ENCODE data around the gene PRSS8. TPM values are rescaled to one million over a fixed set of nuclear protein-coding genes. Genes with fewer than 3 reads are reported as not detected.
A peak's percentile ranks its signal among the peaks of the same experiment; 100 is the strongest.

The PRSS8 gene
- total RNA-seq, 2 experiments from 2014 or later: 0.17 TPM; not detected in 1

DNA sequence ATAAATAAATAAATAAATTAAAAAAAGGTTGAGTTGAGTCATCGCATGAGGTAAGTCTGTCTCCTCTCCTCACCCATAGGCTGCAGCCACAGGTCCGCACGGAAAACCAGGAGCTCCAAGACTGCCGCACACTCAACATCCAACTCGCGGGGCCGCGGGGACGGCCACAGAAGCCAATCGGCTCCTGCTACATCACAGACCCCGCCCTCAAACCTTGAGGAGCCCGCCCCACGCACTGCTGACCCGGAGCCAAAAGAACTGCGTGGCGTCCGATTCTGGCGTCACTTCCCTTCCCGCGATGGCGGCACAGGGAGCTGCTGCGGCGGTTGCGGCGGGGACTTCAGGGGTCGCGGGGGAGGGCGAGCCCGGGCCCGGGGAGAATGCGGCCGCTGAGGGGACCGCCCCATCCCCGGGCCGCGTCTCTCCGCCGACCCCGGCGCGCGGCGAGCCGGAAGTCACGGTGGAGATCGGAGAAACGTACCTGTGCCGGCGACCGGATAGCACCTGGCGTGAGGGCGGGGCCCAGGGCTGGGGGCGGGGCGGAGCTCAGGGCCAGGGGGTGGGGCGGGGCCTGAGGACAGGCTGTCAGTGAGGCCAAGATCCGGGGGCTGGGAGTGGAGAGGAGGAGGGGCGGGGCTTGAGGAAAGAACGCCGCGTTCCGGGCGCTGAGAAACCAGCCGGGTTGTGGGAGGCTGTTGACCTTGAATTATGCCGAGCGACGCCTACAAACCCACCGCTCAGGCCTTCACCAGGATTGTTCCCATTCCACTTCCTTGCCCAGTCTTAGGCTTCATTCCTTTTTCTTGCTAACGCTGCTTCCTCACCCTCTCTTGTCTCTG is 17.9 kb downstream of the PRSS8 start, which contains the start of gene KAT8:
TSS of gene KAT8 (plus strand) at position 281 of the 839 bp plus-strand sequence. CDS start at position 299, 18 bp downstream.
- H3K27me3 Mint-ChIP-seq: no peaks in the 10 kb centered on the region
- CTCF ChIA-PET: interaction anchor here (0.5 to 3.1 kb wide), 16 partner anchors 10 to 325 kb away, joined by 3 to 33 read pairs (median 3); partner anchors contain the start of gene ZNF843
- DNase-seq: peak; percentile 99
- POLR2A ChIA-PET: interaction anchor here (0.6 to 1.4 kb wide), 7 partner anchors 10 to 315 kb away, joined by 3 to 5 read pairs (median 3); partner anchors contain the start of genes BCKDK, FUS, ZNF646 and ZNF668
- peaks cover 22% of the 10 kb centered on the region for H3K36me3 Mint-ChIP-seq (ENCODE audit: low read depth)
- H3K9me3 Mint-ChIP-seq: no peaks in the 10 kb centered on the region
- peak within 1 kb of the TSS; percentile 93 for H3K27ac Mint-ChIP-seq
- peaks cover 34% of the 10 kb centered on the region for H3K4me1 Mint-ChIP-seq
- peak within 1 kb of the TSS; percentile 80 for H3K4me3 Mint-ChIP-seq

DNA sequence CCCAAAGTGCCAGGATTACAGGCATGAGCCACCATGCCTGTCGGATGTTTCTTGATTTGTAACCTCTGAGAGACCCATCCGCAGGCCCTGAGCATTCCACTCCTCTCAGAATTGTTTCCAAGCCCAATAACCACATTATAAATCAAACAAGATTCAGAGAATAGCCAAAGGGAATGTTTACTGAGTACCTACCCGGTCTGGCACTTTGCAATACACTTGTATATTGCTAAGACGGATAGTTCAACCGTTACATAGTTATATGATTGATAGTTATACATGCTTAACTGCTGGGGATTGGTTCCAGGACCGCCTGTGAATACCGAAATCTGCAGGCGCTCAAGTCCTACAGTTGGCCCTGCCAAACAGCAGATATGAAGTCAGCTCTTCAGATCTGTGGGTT is 21.1 kb downstream of the PRSS8 start:
- no peaks in the 10 kb centered on the region for H3K9me3 Mint-ChIP-seq
- POLR2A ChIA-PET: no interaction called here
- H3K36me3 Mint-ChIP-seq (ENCODE audit: low read depth): peaks cover 21% of the 10 kb centered on the region
- H3K27me3 Mint-ChIP-seq: no peaks in the 10 kb centered on the region
- no peak for DNase-seq
- CTCF ChIA-PET: interaction anchor here (0.6 to 1.9 kb wide), 5 partner anchors 19 to 213 kb away, joined by 3 to 12 read pairs (median 3); partner anchors contain the start of genes ZNF646 and ZNF668
- H3K27ac Mint-ChIP-seq: no peak overlapping the region
- no peak overlapping the region for H3K4me3 Mint-ChIP-seq
- H3K4me1 Mint-ChIP-seq: peaks cover 46% of the 10 kb centered on the region

DNA sequence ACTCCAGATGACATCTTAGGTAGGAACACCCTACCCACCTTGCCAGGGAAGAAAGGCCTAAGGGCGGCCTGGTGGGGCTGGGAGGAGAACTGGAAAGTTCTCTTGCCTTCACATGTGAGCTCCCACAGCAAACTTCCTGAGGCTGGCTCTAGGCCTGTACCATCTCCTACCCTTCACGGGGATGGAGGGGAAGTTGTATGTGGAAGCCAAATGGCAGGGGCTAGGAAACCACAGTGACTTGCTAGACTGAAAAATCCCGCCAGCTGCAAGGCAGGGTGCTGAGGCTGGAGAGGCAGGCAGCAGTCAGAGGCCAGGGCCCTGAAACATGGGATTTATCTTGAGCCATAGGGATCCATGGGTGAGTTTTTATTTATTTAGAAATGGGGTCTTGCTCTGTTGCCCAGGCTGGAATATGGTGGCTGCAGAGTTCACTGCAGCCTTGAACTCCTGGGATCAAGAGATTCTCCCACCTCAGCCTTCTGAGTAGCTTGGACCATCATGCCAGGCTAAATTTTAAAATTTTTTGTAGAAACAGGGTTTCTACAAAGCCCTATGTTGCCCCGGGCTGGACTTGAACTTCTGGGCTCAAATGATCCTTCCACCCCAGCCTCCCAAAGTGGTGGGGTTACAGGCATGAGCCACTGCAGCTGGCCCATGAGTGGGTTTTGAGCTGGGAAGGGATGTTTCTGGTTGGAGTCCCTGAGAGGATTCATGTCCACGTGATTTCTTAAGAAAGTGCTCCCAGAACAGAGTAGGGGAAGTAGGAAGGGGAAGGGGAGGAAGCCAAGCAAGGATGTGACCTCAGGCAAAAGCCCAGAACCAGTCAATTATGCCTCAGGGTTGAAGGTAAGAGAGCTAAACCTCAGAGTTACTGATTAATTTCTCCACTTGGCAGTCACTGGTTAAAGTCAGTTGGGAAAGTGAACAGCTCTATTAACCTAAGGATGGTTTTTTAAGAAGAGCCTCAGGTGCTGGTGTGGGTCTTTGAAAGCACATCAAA is 22.1 kb downstream of the PRSS8 start:
- ChIA-PET CTCF (interaction anchor here (0.6 to 2.4 kb wide), 7 partner anchors 12 to 210 kb away, joined by 3 to 12 read pairs (median 3); partner anchors contain the start of genes ZNF646 and ZNF668), POLR2A (no interaction called here)
- DNase-seq: no peak
- H3K27ac Mint-ChIP-seq: peak overlapping the region; percentile 25
- peaks cover 42% of the 10 kb centered on the region for H3K4me1 Mint-ChIP-seq
- no peaks in the 10 kb centered on the region for H3K9me3 Mint-ChIP-seq
- no peak overlapping the region for H3K4me3 Mint-ChIP-seq
- H3K27me3 Mint-ChIP-seq: no peaks in the 10 kb centered on the region
- peaks cover 19% of the 10 kb centered on the region for H3K36me3 Mint-ChIP-seq (ENCODE audit: low read depth)

DNA sequence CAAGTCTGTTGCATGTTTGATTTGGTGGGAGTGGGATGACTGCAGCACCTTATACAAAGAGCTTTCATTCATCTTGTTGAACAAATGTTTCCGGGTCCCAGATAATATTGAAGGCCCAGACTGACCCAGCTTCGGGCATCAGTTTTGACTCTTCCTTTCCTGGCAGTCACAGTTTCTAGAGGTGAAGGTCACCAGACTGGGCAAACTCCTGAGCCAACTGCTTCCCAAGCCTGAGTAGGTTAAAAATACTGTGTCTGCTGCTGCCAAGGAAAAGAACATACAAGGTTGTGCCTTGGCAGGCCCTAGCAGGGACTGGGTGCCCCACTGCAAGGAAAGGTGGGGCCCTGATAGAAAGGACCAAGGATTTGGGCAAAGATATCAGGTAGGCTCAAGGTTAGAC is 22.8 kb downstream of the PRSS8 start:
- Mint-ChIP-seq H3K4me1 (peaks cover 41% of the 10 kb centered on the region), H3K27me3 (no peaks in the 10 kb centered on the region), H3K9me3 (no peaks in the 10 kb centered on the region), H3K4me3 (no peak overlapping the region), H3K36me3 (ENCODE audit: low read depth) (peaks cover 19% of the 10 kb centered on the region), H3K27ac (no peak overlapping the region)
- no peak for DNase-seq
- POLR2A ChIA-PET: no interaction called here
- CTCF ChIA-PET: interaction anchor here (0.6 to 2.4 kb wide), 7 partner anchors 9 to 211 kb away, joined by 3 to 10 read pairs (median 4); partner anchors contain the start of genes ZNF646 and ZNF668

DNA sequence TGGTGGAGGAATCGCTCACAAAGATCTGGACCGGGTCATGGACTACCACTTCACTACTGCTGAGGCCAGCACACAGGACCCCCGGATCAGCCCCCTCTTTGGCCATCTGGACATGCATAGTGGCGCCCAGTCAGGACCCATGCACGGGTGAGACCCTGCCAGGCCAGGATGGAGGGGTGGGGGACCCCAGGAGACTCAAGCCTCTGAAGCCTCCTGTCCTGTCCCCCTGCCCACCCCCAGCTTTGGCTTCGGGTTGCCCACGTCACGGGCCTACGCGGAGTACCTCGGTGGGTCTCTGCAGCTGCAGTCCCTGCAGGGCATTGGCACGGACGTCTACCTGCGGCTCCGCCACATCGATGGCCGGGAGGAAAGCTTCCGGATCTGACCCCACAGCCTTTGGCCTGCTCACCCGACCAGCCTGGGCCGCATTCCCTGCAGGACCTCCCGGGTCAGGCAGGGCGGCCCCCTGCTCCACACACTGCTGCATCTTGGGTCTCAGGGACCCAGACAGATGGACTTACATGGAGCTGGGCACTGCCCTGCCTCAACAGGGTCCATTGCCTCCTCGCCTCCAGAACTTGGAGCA is 23.6 kb downstream of the PRSS8 start:
- CTCF ChIA-PET: interaction anchor here (0.7 to 2.4 kb wide), 6 partner anchors 10 to 43 kb away, joined by 3 to 10 read pairs (median 4); no protein-coding TSS in a partner anchor
- no peaks in the 10 kb centered on the region for H3K9me3 Mint-ChIP-seq
- no peak for DNase-seq
- no peaks in the 10 kb centered on the region for H3K27me3 Mint-ChIP-seq
- no peak overlapping the region for H3K4me3 Mint-ChIP-seq
- H3K36me3 Mint-ChIP-seq (ENCODE audit: low read depth): peaks cover 19% of the 10 kb centered on the region
- H3K4me1 Mint-ChIP-seq: peaks cover 44% of the 10 kb centered on the region
- POLR2A ChIA-PET: no interaction called here
- H3K27ac Mint-ChIP-seq: no peak overlapping the region

DNA sequence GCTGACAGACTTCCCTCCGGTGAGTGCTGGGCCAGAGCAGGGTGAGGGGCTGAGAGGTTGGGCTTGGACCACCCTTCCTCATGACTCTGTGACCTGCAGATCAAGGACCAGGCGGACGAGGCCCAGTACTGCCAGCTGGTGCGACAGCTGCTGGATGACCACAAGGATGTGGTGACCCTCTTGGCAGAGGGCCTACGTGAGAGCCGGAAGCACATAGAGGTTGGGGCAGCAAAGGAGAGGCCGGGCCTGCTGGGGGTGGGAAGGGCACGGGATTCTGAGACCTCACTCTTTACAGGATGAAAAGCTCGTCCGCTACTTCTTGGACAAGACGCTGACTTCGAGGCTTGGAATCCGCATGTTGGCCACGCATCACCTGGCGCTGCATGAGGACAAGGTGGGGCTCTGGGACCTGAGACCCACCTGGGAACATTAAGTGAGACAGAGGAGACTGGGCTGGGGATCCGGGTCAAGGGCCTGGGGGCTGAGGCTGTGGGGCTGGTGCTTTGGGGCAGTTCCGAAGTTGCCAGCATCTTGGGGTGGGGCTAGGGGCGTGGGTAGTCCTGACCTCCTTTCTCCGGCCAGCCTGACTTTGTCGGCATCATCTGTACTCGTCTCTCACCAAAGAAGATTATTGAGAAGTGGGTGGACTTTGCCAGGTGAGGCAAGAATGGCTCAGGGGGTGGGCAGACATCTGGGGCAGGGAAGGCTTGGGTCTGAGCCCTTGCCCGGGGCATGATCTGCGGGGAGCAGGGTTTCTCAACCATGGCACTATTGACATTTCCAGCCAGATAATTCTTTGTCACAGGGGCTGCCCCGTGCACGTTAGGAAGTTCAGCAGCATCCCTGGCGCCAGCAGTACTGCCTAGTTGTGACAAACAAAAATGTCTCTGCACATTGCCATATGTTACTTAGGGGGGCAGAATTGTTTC is 25.2 kb downstream of the PRSS8 start:
- no peak overlapping the region for H3K27ac Mint-ChIP-seq
- H3K4me3 Mint-ChIP-seq: peak overlapping the region; percentile 75

DNA sequence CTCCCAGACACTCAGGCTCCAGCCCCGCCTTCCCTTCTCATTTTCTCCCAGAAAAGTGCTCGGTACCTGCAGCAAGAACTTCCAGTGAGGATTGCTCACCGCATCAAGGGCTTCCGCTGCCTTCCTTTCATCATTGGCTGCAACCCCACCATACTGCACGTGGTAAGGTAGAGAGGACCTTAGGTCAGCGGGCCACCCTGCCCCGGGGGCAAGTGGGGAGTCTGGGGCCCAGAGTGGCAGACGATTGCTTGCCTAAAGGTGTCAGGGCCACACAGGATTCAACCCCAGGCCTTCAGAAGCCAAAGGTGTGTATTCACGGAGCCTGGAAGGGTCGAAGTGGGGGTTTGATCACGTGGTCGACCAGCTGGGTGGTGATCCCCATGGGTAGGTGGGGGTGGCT is 25.9 kb downstream of the PRSS8 start:
- no peak for DNase-seq
- H3K27ac Mint-ChIP-seq: peak overlapping the region; percentile 78
- H3K9me3 Mint-ChIP-seq: no peaks in the 10 kb centered on the region
- POLR2A ChIA-PET: no interaction called here
- H3K4me3 Mint-ChIP-seq: peak overlapping the region; percentile 75
- CTCF ChIA-PET: interaction anchor here (1.3 to 2.4 kb wide), 2 partner anchors 17 to 33 kb away, joined by 4 to 7 read pairs; no protein-coding TSS in a partner anchor
- H3K36me3 Mint-ChIP-seq (ENCODE audit: low read depth): peaks cover 19% of the 10 kb centered on the region
- H3K27me3 Mint-ChIP-seq: no peaks in the 10 kb centered on the region
- H3K4me1 Mint-ChIP-seq: peaks cover 39% of the 10 kb centered on the region

More for the DNA sequence above, 25.2 kb downstream of the PRSS8 start:
- ChIA-PET CTCF (interaction anchor here (1.3 to 2.4 kb wide), 3 partner anchors 18 to 32 kb away, joined by 4 to 10 read pairs (median 7); no protein-coding TSS in a partner anchor), POLR2A (no interaction called here)
- Mint-ChIP-seq H3K36me3 (ENCODE audit: low read depth) (peaks cover 19% of the 10 kb centered on the region), H3K9me3 (no peaks in the 10 kb centered on the region), H3K27me3 (no peaks in the 10 kb centered on the region), H3K4me1 (peaks cover 41% of the 10 kb centered on the region)
- no peak for DNase-seq

DNA sequence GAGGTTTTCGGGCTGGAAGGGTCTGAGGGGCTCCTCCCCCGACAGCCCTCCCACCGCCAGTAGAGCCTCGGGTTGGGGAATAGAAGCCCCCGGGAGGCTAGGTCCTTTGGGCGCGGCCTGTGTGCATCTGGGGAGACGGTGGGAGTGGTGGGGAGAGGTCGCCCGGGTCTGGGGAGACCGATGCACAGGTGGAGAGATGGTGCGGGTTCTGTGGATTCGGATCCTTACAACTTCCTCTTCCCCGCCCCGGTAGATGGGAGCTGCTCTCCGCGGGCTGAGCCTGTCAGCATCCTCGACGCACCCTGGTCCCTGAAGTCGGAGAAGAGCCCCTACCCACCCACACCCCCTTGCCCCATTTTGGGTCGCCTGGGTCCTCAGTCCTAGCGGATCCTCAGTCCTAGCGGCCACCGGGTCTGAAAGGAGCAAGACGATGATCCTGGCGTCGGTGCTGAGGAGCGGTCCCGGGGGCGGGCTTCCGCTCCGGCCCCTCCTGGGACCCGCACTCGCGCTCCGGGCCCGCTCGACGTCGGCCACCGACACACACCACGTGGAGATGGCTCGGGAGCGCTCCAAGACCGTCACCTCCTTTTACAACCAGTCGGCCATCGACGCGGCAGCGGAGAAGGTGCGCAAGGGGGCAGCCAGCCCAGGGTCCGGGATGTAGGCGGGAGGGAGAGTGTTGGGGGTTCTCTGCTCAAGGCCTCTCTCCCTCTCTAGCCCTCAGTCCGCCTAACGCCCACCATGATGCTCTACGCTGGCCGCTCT is 26.6 kb downstream of the PRSS8 start:
- CTCF ChIA-PET: no interaction called here
- Mint-ChIP-seq H3K27me3 (no peaks in the 10 kb centered on the region), H3K4me1 (peaks cover 33% of the 10 kb centered on the region), H3K9me3 (no peaks in the 10 kb centered on the region), H3K4me3 (peak overlapping the region; percentile 75), H3K27ac (peak overlapping the region; percentile 78), H3K36me3 (ENCODE audit: low read depth) (peaks cover 19% of the 10 kb centered on the region)
- POLR2A ChIA-PET: no interaction called here
- DNase-seq: no peak

DNA sequence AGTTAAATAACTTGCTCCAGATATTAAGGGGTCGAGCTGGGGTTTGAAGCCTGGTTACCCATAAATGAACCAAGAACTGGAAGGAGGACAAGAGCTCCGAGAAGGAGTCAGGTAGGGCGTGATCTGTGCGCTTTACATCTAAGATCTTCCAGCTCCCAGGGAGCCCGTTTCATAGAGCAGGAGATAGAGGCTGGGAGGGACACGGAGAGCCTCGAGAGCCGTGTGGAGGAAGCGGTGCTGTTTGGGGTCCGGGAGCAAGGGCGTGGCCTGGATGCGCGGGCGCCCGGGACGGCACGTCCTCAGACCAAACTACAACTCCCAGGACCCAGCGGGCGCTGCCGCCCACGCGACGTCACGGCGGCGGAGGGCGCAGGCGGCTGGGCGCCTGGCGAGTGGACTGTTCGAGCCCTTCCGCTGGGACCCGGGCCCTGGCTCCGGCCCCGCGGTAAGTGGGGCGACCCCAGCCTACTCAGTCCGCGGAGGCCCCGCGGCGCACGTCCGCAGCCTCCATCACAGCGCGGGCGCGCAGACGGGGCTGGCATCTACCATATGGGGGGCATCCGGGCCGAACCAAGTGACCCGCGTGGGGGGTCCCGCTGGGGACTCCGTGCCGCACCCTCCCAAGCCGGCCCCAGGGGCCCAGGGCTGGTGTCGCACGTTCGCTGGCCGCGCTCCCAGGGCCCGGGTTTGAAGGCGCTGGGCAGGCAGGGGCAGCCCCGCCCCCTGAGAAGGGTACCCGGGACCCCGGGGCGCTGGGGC is 27.3 kb downstream of the PRSS8 start, which contains the start of gene BCKDK:
TSS of gene BCKDK (plus strand) at position 352 of the 759 bp plus-strand sequence. CDS start 838 bp downstream, outside the sequence.
- H3K36me3 Mint-ChIP-seq (ENCODE audit: low read depth): peaks cover 19% of the 10 kb centered on the region
- peak within 1 kb of the TSS; percentile 77 for H3K4me3 Mint-ChIP-seq
- CTCF ChIA-PET: interaction anchor here (0.9 to 1.5 kb wide), 4 partner anchors 10 to 35 kb away, joined by 3 read pairs; partner anchors contain the start of gene ZNF668

DNA sequence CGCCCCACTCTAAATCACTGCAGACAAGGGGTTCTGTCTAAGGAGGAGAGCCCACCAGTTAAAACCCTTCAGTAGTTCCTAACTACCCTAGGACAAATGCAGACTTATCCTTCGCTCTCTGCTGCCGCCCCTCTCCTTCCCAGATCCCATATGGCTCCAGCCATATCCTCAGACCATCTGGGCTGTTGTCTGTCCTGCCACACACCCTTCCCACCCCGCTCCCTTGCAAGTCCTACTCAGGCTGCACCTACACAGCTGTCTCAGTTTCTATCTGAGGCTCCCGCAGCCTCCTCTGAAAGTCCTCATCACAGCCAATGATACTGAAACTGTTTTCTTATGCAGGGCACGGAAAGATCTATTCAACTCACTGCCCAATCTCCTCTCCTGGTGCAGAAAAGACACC is 28.1 kb downstream of the PRSS8 start:
- Mint-ChIP-seq H3K4me1 (peaks cover 29% of the 10 kb centered on the region), H3K4me3 (peak overlapping the region; percentile 77), H3K36me3 (ENCODE audit: low read depth) (peaks cover 19% of the 10 kb centered on the region), H3K9me3 (no peaks in the 10 kb centered on the region), H3K27me3 (no peaks in the 10 kb centered on the region), H3K27ac (peak overlapping the region; percentile 85)
- CTCF ChIA-PET: interaction anchor here (0.6 to 1.5 kb wide), 5 partner anchors 9 to 314 kb away, joined by 3 to 5 read pairs (median 3); partner anchors contain the start of gene ZNF668
- POLR2A ChIA-PET: interaction anchor here (1.5 kb wide), 1 partner anchor 10 kb away, joined by 3 read pairs; the partner anchor contains the start of gene KAT8
- no peak for DNase-seq

More for the DNA sequence above, 27.3 kb downstream of the PRSS8 start, which contains the start of gene BCKDK:
- Mint-ChIP-seq H3K9me3 (no peaks in the 10 kb centered on the region), H3K4me1 (peaks cover 29% of the 10 kb centered on the region), H3K27me3 (no peaks in the 10 kb centered on the region), H3K27ac (peak within 1 kb of the TSS; percentile 85)
- POLR2A ChIA-PET: interaction anchor here (1.5 kb wide), 1 partner anchor 9 kb away, joined by 3 read pairs; the partner anchor contains the start of gene KAT8
- DNase-seq: peak; percentile 70
